NCI-H345 (cell line): ENCODE results near the gene ANXA5.

Source experiments
- DNase-seq: peaks from one replicate; lab custom pipeline; 2025; lab: John Stamatoyannopoulos, UW

Gene ANXA5

DNA sequence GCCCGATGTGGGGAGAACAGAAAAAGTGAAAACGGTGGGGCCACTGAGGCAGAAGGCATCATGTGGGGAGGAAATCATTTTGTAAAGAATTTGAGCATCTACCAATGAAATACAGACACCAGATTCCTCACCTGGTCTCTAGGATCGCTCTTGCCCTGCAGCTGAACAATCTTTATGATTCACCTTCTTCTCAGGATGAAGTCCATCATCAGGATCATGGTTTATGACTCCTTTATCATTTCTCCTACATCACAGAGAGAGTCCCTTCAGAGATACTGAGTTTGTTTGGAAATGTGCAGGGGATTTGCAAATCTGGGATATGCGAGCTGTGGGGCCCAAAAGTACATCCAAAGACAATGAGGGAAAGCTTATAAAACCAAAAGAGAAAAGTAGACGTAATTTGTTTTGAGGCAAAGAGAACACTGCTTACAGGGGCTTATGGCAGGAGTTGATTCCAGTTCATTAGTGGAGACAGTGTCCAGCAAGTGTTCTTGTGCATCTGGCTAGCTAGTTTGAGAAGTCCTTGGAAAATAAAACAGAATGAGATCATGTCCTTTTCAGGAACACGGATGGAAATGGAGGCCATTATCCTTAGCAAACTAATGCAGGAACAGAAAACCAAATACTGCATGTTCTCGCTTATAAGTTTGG lies 15.3 kb upstream of the ANXA5 start:
- DNase-seq, result no peak

DNA sequence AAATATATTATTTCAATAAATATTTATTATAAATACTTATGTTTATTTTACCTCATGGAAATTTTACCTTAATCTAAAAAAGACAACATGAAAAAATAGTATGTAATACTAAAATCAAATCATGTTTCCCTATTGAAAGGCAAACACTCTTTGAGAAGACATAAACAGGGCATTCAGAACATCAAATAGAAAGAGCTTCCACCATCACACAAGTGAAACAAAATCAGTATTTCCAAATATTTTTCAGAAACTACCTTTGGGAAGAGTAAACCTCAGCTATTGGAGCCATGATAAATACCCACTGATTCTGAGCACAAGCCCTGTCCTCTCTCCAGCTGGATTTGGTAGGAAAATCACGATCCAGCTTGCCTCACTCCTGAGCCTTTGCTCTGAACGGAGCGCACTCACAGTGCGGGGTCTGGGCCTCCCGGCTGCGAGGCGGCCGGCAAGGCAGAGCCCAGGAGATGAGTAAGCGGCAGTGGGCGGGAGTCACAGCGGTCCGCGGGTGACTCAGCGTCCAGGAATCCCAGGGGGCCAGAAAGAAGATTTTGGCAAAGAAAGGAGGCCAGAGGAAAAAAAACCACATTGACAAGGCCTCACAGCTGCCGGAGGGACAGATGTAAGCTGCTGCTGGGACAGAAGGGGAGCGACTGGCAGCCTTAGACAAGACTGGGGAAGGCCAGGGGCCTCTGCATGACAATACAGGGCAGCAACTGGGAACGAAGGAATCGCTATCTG lies 14.7 kb upstream of the ANXA5 start:
- no peak for DNase-seq

DNA sequence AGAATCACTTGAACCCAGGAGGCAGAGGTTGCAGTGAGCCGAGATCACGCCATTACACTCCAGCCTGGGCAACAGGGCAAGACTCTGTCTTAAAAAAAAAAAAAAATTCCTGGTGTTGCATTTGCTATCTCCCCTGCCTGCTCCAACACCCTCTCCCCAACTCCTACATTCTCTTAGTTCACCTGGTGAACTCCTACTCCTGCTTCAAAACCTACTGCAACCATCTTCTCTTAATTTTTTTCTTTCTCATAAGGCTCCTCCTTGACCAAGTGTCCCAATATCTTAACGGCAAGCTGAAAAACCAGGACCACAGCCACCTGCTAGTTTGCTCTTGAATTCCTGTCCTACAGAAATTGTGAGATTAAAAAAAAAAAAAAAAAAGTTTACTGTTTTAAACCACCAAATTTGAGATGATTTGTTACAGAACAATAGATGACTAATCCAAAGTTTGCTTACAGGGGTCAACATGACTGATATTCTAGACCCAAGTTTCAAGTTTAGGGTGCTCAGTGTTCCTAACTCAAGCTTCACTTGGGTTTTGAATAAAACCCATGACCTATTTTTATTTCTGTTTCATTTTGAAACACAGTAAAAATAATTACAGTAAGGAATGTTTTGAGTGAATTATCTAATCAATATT lies 13.1 kb upstream of the ANXA5 start:
- no peak for DNase-seq

DNA sequence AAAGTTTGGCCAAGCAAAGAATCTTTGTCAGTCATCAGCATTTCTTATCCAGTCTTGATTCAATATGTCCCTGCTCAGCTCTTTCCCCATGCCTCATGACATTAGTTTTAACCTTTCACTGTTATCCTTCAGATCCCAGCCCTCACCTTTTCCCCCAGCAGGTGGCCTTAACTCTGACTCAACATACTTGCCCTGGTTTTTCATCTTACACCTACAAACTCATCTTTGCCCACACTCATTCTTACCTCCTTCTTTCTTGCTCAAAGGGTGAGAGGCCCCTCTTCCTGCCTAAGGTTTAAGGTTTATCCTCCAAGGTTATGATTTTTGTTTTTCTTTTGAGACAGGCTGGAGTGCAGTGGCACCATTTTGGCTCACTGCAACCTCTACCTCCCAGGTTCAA lies 10.6 kb upstream of the ANXA5 start:
- no peak for DNase-seq

DNA sequence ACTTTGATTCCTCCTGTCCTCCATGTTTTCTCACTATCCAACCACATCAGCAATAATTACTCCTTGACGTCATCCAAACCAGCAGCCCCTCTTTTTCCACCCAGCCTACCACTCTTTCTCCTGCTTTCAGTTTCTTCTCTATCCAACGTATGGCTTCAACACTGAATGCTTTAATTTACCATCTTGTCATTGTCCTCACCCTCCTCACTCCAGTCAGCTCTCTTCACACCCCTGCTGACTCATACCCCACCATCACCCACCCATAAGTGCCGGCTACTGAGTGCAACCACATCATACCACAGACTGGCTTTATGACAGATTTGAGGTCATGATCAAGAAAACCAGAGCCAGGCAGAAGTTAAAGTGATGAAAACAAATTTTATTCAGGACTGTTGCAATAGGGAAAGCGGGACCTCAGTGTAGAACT lies 9.8 kb upstream of the ANXA5 start:
- DNase-seq, result no peak

DNA sequence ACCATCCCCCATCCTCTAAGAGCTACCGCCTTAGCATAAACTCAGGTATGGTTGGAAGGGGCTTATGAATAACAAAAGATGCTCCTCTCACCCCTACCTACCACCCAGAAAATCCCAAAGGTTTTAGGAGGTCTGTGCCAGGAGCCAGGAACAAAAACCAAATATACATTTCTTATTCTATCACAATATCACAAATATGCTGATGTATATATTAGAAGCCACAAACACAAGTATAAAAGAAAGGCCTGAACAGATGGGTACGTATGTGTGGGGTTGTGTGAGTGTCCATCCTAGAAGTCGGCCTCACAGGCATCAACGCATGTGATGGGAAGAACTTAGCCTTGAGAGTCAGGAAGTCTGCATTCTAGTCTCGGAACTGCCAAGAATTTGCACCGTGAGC lies 8.7 kb upstream of the ANXA5 start:
- DNase-seq, result no peak

DNA sequence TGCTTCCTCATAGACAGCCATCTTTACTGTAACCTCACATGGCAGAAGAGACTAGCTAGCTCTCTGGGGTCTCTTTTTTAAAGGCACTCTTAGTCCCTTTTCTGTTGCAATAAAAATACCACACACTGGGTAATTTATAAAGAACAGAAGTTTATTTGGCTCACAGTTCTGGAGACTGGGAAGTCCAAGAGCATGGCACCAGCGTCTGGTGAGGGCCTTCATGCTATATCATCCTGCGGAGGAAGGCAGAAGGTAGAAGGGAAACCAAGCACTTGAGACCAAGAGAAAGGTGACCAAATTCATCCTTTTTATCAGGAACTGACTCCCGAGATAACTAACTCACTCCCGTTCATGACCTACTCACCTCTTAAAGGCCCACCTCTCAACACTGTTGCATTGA lies 5.4 kb upstream of the ANXA5 start:
- no peak for DNase-seq

DNA sequence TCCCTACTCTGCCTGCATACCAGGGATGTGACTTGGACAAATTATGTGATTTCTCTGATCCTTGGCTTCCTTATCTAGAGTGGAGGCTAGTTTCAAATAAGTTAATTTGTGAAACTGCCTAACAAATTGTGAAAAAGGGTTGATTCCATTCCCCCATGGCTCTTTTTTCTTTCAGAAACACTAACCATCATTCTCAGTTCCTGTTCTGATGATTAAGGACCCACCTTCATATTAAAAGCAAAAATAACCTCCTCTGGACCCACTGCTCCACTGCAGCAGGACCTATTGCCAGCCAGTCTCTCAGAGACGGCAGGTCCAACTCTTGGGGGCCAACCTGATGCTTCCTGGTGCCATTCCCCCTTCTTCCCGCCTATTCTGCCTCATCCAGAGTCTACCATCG lies 4.5 kb upstream of the ANXA5 start:
- DNase-seq, result no peak

DNA sequence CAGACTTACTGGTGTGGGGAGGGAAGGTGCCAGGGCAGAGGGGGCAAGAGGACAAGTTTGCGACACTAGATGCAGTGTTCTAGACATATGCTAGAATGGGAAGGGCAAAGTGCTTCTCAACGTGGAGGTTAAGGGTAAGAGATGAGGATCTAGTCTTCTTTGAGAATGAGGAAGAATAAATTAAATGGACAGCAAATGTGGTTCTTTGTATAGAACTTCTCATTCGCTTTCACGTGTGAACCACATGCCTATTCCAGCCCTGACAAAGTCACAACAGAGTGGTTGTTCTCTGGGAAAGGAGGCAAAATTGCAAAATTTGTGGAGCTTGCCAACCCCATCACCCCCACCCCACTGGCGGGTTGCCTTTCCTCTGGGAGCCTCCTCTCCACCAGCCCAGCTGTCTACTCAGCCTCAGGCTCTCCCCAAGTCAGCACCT lies 1.5 kb upstream of the ANXA5 start:
- no peak for DNase-seq

DNA sequence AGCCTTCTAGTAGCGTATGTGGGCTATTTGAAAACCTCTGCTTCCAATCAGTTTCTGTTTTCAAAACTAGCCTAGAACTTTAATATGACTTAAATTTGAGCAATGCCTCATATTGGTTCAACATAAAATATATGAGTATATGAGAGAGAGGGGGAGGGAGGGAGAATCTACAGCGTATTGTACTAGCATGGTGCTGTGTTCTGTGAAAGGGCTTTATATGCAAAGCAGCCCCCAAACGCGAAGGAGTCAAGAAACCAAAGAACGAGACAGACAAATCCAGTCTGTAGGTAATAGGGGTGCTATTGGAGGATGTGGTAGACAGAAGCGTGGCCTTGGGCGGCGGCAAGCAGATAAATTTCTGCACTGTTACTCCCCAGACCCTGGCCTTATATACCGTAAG lies 784 bp upstream of the ANXA5 start:
- no peak for DNase-seq

DNA sequence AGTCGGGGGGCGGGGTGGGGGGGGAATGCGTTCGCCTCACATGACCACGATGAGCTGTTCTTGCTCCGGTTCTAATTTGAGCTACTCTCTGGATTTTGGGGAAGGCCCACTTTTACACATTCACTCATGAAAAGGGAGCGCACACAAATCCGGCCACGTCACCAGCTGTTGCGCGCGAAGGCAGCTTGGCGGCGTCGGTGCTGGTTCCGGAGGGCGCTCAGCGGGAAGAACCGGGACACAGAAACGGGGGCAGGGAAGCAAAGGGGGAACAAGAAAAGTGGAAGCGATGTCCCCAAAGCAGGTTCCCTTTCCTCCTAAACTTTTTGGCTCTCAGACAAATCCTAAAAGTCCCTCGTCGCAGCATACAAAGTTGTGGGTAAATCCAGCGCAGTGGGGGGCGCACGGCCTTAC lies 605 bp downstream of the ANXA5 start:
- DNase-seq, result peak; percentile 47

DNA sequence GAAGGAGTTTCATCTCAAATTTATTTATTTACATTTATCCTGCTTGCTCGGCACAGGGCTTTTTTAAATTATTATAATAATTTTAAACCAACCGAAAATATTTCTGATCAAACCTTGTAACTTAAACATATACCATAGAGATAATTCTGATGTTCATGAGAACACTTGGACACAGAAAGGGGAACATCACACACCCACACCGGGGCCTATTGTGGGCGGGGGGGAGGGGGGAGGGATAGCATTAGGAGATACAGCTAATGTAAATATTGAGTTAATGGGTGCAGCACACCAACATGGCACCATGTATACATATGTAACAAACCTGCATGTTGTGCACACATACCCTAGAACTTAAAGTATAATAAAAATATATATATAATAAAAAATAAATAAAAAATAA lies 2.9 kb downstream of the ANXA5 start:
- no peak for DNase-seq

DNA sequence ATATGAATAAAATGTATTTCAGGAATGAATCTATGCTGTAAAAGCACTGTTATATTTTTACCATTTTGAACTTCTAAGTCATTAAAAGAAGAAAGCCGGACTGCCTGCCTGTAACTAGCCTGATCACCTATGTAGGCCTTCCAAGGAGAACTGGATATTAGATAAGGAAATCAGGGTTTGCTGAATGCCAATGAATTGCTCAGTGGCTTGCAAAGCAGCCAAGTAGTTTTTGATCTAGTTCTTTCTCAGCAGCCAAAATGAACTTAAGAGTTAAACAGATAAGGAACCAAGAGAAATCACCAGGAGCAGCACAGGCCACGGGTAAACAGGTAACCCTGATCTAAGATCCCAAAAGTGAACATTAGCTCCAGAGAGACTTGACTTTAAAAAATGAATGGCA lies 3.3 kb downstream of the ANXA5 start:
- DNase-seq, result no peak

DNA sequence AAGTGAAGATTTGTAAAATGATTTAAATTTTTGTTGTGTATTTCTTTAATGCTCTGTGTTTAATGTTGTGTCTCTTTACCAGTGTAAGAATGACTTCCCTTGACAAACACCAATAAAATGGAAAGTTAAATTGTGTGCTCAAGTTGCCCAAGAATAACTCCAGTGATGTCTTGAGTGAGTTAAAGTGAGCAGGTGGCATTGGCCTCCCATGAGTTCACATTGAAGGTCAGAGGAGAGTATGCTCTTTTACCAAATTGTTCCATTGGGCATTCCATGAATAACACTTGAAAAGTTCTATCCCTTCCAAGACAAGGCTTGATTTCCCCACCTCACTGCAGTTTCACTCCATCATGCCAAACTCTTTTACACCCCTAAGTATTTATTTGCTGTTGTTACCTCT lies 4.5 kb downstream of the ANXA5 start:
- DNase-seq, result no peak

DNA sequence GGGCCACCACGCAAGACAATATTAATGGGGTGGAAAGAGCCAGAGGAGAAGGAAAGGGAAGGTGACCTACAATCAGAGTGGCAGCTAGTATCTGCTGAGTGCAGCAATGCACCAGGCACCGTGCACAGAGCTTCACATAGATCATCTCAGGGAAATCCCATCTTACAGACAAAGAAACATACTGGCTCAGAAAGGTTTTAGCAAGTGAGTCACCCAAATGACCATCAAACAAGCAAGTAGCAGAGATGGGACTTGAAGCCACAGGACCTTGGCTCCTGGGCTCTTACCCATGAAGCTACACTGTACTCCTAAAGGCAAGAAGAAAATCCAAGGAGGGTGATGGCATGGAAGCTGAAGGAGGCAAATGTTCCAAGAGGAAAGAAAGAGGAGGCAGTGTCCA lies 6.8 kb downstream of the ANXA5 start:
- DNase-seq, result no peak

DNA sequence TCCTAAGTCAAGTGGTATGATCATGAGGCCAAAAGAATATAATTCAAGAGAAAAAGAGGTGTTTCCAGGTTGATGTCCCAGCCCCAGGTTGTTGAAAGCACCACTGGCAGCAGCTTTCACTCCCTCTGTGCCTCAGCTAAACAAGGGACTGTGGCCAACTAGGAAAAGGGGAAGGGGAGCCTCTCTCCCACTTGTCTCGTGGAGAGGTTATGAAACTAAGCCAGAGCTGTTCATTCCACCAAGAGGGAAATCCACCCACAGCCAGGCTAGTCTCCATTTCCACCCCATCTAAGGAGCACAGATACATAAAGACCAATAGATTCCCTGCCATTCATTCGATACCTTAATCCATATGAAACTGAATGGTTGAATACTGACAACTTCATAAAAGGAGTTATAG lies 8.1 kb downstream of the ANXA5 start:
- no peak for DNase-seq

DNA sequence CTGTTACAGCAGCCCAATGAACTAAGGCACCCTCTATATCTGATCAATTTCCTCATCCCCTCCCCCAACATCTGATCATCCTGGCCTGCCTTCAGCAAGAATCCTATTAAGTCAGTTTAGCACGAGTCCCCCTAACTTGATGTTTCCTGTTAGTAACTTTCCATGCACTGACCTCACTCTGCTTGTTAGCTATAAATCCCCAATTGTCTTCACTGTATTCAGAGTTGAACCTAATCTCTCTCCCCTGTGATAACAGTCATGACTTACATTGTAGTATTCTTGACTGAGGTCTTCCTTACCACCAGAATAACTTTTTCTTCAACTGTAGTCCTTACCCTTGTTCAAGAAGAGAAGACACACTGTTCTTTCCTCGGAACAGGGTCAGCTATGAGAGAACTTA lies 8.5 kb downstream of the ANXA5 start:
- DNase-seq, result no peak

DNA sequence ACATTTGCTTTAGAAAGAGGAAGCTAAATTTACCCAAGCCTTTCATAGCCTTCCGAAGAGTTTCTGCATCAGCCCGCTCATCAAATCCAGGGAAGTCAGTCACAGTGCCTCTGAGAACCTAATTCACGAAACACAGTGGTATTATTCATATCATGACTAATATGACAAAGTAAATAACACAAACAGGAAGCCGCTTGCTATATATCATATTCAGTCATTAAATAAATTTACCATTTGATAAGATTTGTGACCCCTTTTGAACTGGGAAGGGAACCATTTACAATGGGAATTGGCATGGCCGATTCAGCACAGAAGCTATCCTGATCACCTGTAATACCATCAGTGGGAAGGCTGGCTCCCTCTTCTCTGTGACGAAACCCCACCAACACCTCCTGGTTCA lies 10.5 kb downstream of the ANXA5 start:
- DNase-seq, result no peak

DNA sequence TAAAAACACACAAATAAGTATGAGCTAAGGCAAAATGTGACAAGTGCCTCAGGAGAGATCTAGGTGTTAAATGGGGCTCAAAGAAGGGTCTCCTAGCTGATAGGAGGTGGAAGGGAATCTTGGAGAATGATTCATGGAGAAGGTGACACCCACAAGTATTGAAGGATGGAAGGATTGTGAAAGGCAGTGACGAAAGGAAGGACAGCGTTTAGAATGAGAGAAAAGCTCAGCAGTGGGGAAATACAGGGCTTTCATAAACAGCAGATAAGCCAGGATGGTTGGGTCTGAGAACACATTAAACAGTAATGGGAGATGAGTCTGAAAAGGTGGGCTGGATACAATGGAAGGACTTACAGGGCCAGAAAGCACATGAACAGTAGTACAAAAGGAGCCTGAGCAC lies 11.5 kb downstream of the ANXA5 start:
- DNase-seq, result no peak

DNA sequence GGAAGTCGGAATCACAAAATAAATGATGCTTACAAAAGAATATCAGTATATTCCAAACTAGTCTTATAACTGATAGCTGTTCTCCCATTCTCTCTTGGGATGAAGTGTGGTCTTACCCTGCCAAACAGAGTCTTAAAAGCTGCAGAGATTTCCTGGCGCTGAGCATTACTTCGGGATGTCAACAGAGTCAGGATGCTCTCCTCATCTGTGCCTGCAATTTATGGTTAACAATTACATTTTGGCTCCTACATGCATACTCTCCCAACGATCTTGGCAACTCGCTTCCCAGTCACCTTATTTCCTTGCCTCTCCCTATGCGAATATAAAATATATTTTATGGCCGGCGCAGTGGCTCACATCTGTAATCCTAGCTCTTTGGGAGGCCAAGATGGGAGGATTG lies 12.2 kb downstream of the ANXA5 start:
- DNase-seq, result no peak

DNA sequence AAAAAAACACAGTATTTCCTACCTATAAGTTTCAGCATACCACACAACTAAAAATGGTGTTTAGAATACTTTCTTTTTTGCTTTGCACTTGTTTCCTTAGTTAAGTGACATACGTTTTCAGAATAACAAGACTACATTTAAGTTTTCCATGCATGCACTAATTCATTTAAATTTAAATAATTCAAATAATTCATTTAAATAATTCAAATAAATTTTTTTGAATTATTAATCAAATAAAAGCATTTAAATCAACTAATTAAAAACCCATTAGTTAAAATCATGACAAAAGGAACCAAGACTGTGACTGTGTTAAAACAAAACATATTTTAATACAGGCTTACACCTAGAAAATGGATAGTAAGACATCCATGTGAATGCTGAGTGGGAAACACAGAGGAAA lies 12.8 kb downstream of the ANXA5 start:
- no peak for DNase-seq

DNA sequence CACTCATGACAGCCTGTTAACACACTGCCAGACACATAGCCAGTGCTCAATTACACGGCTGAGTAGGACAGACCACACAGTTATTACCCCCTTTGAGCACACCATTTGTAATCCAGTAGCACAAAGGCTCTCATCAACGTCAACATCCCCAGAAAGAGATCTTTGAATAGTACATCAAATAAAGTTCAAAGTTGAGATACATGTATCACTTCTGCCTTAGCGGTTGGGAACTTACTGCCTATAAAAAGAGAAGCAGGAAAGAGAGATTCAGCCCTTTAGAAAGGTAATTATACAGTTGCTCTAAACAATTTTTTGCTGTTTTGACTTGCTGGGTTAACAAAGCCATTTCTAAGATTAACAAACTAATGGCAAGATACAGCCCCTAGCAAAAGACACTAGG lies 16.2 kb downstream of the ANXA5 start:
- no peak for DNase-seq

DNA sequence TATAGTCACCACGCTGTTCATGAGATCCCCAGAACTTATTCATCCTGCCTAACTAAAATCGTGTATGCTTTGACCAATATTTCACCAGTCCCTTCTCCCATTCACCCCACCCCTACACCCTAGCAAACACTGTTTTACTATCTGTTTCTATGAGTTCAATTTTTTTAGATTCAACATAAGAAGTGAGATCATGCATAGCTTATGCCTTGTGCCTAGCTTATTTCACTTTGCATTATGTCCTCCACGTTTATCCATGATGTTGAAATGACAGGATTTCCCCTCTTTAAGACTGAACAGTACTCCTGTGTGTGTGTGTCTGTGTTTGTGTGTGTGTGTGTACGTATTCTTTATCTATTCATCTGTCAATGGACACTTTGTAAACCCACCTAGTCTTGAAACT lies 16.8 kb downstream of the ANXA5 start:
- no peak for DNase-seq

DNA sequence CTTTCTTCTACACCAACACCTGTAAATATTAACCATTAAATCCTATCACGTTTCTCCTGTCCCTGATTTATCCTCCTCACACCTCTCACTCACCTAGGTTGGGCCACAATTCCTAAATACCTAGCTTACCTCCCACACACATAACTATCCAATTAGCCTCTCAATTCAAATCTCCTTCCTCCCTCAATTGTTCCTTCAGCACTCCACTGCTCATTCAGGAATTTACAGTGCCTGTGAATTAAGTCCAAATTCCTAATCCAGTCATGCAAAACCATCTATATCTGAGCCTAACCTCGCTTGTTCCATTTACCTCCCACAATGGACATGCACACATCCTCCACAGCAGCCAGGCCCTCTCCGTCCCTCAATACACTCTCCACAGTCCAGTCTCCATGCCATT lies 17.5 kb downstream of the ANXA5 start:
- DNase-seq, result no peak
